ENCODE measurements around the gene KLRC1.
"Not testable (repeated sequence)": the region's sequence is repeated elsewhere in the genome, so short reads cannot be mapped to it uniquely, and the experiment has no call there.

The KLRC1 gene

GRCh38 chr12:10453156-10453555, at the start of gene KLRC1:
TSS of gene KLRC1 (minus strand) at chr12:10453377. CDS start at chr12:10451156, 2,221 bp downstream.
- no peak for DNase-seq

GRCh38 chr12:10501030-10501429, 47.9 kb upstream of the KLRC1 start:
- DNase-seq, result no peak

- DNase-seq, result no peak
These were observed 44.9 kb upstream of the KLRC1 start for GRCh38 chr12:10498042-10498441.

- no peak for DNase-seq
These were observed 44.4 kb upstream of the KLRC1 start for GRCh38 chr12:10497602-10498001.

GRCh38 chr12:10491766-10492165, 38.6 kb upstream of the KLRC1 start:
- DNase-seq, result no peak

GRCh38 chr12:10487328-10487727, 34.2 kb upstream of the KLRC1 start:
- not testable (repeated sequence) for DNase-seq

GRCh38 chr12:10481901-10482300, 28.7 kb upstream of the KLRC1 start:
- DNase-seq, result not testable (repeated sequence)

- DNase-seq, result not testable (repeated sequence)
These were observed 19.6 kb upstream of the KLRC1 start for GRCh38 chr12:10472808-10473207.

- no peak for DNase-seq
These were observed 16.5 kb upstream of the KLRC1 start for GRCh38 chr12:10469701-10470100.

GRCh38 chr12:10466311-10466710, 13.1 kb upstream of the KLRC1 start:
- no peak for DNase-seq

- no peak for DNase-seq
These were observed 4.6 kb upstream of the KLRC1 start for GRCh38 chr12:10457760-10458159.

- DNase-seq, result no peak
These were observed 3.7 kb upstream of the KLRC1 start for GRCh38 chr12:10456856-10457255.

GRCh38 chr12:10455766-10456165, 2.6 kb upstream of the KLRC1 start:
- DNase-seq, result no peak

GRCh38 chr12:10454531-10454930, 1.4 kb upstream of the KLRC1 start:
- DNase-seq, result no peak

- DNase-seq, result no peak
These were observed 4.9 kb downstream of the KLRC1 start for GRCh38 chr12:10448236-10448635.

GRCh38 chr12:10446052-10446451, 7.1 kb downstream of the KLRC1 start:
- DNase-seq, result peak; percentile 22

- not testable (repeated sequence) for DNase-seq
These were observed 12.0 kb downstream of the KLRC1 start for GRCh38 chr12:10441144-10441543.

- DNase-seq, result not testable (repeated sequence)
These were observed 13.4 kb downstream of the KLRC1 start for GRCh38 chr12:10439608-10440274.

GRCh38 chr12:10437601-10438000, 15.6 kb downstream of the KLRC1 start:
- DNase-seq, result not testable (repeated sequence)

- DNase-seq, result peak; percentile 10
These were observed 17.4 kb downstream of the KLRC1 start, which contains the start of gene KLRC2 for GRCh38 chr12:10435816-10436215. TSS of gene KLRC2 (minus strand) at chr12:10436010. CDS start at chr12:10435986, 24 bp downstream.

- peak; percentile 54 for DNase-seq
These were observed 22.6 kb downstream of the KLRC1 start for GRCh38 chr12:10430623-10431022.

GRCh38 chr12:10425938-10426337, 27.2 kb downstream of the KLRC1 start:
- not testable (repeated sequence) for DNase-seq

- DNase-seq, result not testable (repeated sequence)
These were observed 28.8 kb downstream of the KLRC1 start for GRCh38 chr12:10424260-10424899.

GRCh38 chr12:10422159-10422558, 31.0 kb downstream of the KLRC1 start:
- DNase-seq, result not testable (repeated sequence)

Measured in fibroblast of skin of right biceps (primary cell).